OCI-LY7 (cell line): ENCODE results near the gene MYO7A. TPM values are rescaled to one million over a fixed set of nuclear protein-coding genes. Genes with fewer than 3 reads are reported as not detected.

Experiments
- BruUV-seq: library from RNA; stranded (reverse); fragments of 400-500 nt; replicated peaks from 2 replicates; lab custom pipeline; 2021; lab: Mats Ljungman, UMichigan
- CTCF ChIA-PET: fragments of 300-600 bp; sonication (Branson Sonifier 250); formaldehyde crosslinking; loops from one replicate; lab custom pipeline; 2022; ENCODE audit warnings: antibody characterized with exemption; ENCODE audit not compliant: unreplicated experiment; lab: Charles Lee
- POLR2A ChIA-PET: fragments of 300-600 bp; sonication (Branson Sonifier 250); formaldehyde crosslinking; loops from one replicate; lab custom pipeline; 2022; ENCODE audit warnings: antibody characterized with exemption; lab: Charles Lee
- DNase-seq: peaks from one replicate; pipeline ENCODE4 v3.0.0-alpha.2; 2015; ENCODE audit warnings: low spot score
- H2AFZ ChIP-seq: fragments of 200-600 bp; sonication (generic), shearing (Covaris generic); 2 replicates; pipeline ENCODE4 v1.6.1; 2014; ENCODE audit warnings: mild to moderate bottlenecking, antibody characterized with exemption, low read length, moderate library complexity
- H3K27ac ChIP-seq: fragments of 200-600 bp; sonication (generic); 2 replicates; pipeline ENCODE4 v1.5.1; 2014; ENCODE audit warnings: mixed run types, low read depth, mild to moderate bottlenecking, moderate library complexity, low read length, inconsistent platforms; ENCODE audit not compliant: poor library complexity, severe bottlenecking
- H3K36me3 ChIP-seq: fragments of 200-600 bp; sonication (generic); 2 replicates; pipeline ENCODE4 v1.6.1; 2014; ENCODE audit warnings: mild to moderate bottlenecking, antibody characterized with exemption, low read length, moderate library complexity, mixed read lengths; ENCODE audit not compliant: insufficient read depth
- H3K4me1 ChIP-seq: fragments of 200-600 bp; sonication (generic); 2 replicates; pipeline ENCODE4 v1.5.1; 2014; ENCODE audit warnings: mild to moderate bottlenecking, low read length; ENCODE audit not compliant: insufficient read depth, poor library complexity, severe bottlenecking
- H3K4me2 ChIP-seq: fragments of 200-600 bp; sonication (generic); 2 replicates; pipeline ENCODE4 v1.6.1; 2014; ENCODE audit warnings: mild to moderate bottlenecking, low read length
- H3K4me3 ChIP-seq: fragments of 200-600 bp; sonication (generic); 2 replicates; pipeline ENCODE4 v1.5.1; 2014; ENCODE audit warnings: mild to moderate bottlenecking, low read depth, low read length; ENCODE audit not compliant: poor library complexity, severe bottlenecking
- H3K79me2 ChIP-seq: fragments of 200-600 bp; sonication (generic); 2 replicates; pipeline ENCODE4 v1.6.1; 2016; ENCODE audit warnings: low read depth, mild to moderate bottlenecking, low read length, moderate library complexity, mixed read lengths; ENCODE audit not compliant: insufficient read depth
- H3K9me2 ChIP-seq: fragments of 200-600 bp; sonication (generic); 2 replicates; pipeline ENCODE4 v1.6.1; 2016; ENCODE audit warnings: mild to moderate bottlenecking, low read length, mixed read lengths; ENCODE audit not compliant: insufficient read depth
- H3K9me3 ChIP-seq: fragments of 200-600 bp; sonication (generic); 2 replicates; pipeline ENCODE4 v1.6.1; 2014; ENCODE audit warnings: mild to moderate bottlenecking, mixed run types, low read length, mixed read lengths
- H4K20me1 ChIP-seq: fragments of 200-600 bp; sonication (generic); 2 replicates; pipeline ENCODE4 v1.6.1; 2014; ENCODE audit warnings: mild to moderate bottlenecking, antibody characterized with exemption, low read length, moderate library complexity, mixed read lengths; ENCODE audit not compliant: insufficient read depth
- CTCF ChIP-seq: fragments of 200-600 bp; sonication (generic); conservative IDR thresholded peaks from 2 replicates; pipeline ENCODE4 v1.5.1; 2014; ENCODE audit warnings: mild to moderate bottlenecking, antibody characterized with exemption, low read length, moderate library complexity, mixed read lengths
- EZH2phosphoT487 ChIP-seq: fragments of 200-600 bp; sonication (generic); IDR thresholded peaks from 2 replicates; pipeline ENCODE4 v1.6.1; 2018; ENCODE audit warnings: low read depth, borderline replicate concordance, mild to moderate bottlenecking, mixed run types, antibody characterized with exemption, low read length, moderate library complexity, mixed read lengths
- intact Hi-C: fragments of 100-400 bp; cut with micrococcal nuclease; formaldehyde crosslinking; loops from one replicate; pipeline ENCODE4 v1.10.0; 2022; ENCODE audit not compliant: unreplicated experiment
- total RNA-seq, 2 experiments: library from RNA; depleted of rRNA in 1 of 2; stranded (reverse); fragments of >200 nt in 1 of 2; shearing (Covaris generic) in 1 of 2; gene quantifications; 2 replicates each; pipeline ENCODE4 v1.2.3, GENCODE V29; 2014 to 2022

Gene MYO7A
- total RNA-seq, 2 experiments from 2014 or later = not detected

DNA sequence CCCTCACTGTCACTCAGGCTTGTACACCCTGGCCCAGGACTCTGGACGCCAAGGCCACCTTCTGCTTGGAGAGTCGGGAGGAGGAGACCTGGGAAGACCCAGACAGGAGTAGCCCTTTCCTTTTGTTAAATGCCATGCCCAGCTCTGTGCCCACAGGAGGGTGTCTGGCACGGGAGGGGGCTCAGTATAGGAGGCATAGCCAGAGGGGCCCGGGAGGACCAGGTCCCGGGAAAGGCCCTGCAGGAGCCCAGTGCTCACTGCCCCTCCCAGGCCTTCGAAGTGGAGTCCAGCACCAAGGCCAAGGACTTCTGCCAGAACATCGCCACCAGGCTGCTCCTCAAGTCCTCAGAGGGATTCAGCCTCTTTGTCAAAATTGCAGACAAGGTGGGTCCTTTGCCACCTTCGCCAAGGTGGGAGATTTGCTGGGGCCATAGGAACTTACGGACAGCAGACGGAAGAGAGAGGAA, 79.0 kb downstream of the MYO7A start:
- no peak overlapping the region for H3K27ac ChIP-seq
- H3K36me3 ChIP-seq = no peaks in the 10 kb centered on the region
- no peaks in the 10 kb centered on the region for H3K9me3 ChIP-seq
- no peaks in the 10 kb centered on the region for H3K79me2 ChIP-seq
- CTCF ChIA-PET = no interaction called here
- no peak overlapping the region for H2AFZ ChIP-seq
- POLR2A ChIA-PET = no interaction called here
- no peak overlapping the region for H3K4me2 ChIP-seq
- TF ChIP-seq CTCF (no peak), EZH2phosphoT487 (no peak)
- no TSS peak for BruUV-seq
- DNase-seq = no peak
- intact Hi-C loops = no loop called here
- H3K9me2 ChIP-seq = no peaks in the 10 kb centered on the region
- no peaks in the 10 kb centered on the region for H3K4me1 ChIP-seq
- H4K20me1 ChIP-seq = no peaks in the 10 kb centered on the region
- H3K4me3 ChIP-seq = no peak overlapping the region

DNA sequence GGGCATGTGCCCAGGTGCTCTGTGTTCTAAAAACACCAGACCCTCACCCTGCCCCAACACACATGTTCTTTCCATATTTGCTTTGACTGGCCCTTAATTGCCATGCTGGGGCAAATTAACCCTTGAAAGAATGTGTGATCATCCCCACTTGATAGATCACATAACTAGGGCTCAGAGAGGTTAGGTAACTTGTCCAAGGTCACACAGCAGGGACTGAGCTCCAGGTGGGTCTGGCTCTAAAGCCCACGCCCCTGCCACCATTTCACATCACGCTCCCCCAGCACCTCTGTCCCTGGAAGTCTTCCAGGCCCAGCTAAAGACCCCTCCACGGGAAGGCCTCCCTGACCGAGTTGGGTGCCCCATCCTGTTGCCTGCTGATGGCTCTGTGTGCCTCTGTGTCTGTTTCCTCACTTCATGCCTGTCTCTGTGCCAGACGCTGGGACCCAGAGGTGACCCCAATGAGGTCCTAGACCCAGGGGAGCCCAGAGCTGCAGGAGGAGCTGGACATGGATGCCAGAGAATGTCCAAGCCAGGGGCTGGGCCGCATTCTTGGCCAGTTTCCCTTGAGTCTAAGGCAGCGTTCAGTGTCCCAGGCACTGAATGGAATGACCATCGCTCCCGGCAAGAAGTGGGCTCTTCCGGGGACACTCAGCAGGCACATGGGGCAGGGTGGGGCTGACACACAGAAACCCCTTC, 79.7 kb downstream of the MYO7A start:
- Histone ChIP-seq H3K4me2 (no peak overlapping the region), H3K27ac (no peak overlapping the region), H3K9me2 (no peaks in the 10 kb centered on the region), H3K4me1 (no peaks in the 10 kb centered on the region), H3K9me3 (no peaks in the 10 kb centered on the region), H4K20me1 (no peaks in the 10 kb centered on the region), H3K79me2 (no peaks in the 10 kb centered on the region), H3K36me3 (no peaks in the 10 kb centered on the region), H3K4me3 (no peak overlapping the region), H2AFZ (no peak overlapping the region)
- DNase-seq = no peak
- TF ChIP-seq EZH2phosphoT487 (no peak), CTCF (no peak)
- ChIA-PET CTCF (no interaction called here), POLR2A (no interaction called here)
- intact Hi-C loops = no loop called here
- no TSS peak for BruUV-seq

GRCh38 chr11:77208535-77208934, 80.5 kb downstream of the MYO7A start:
- no peaks in the 10 kb centered on the region for H3K36me3 ChIP-seq
- no peaks in the 10 kb centered on the region for H3K9me2 ChIP-seq
- no peak overlapping the region for H3K4me3 ChIP-seq
- H3K4me1 ChIP-seq = no peaks in the 10 kb centered on the region
- no TSS peak for BruUV-seq
- no peak for DNase-seq
- intact Hi-C loops = no loop called here
- no peak overlapping the region for H3K4me2 ChIP-seq
- H3K27ac ChIP-seq = no peak overlapping the region
- no peaks in the 10 kb centered on the region for H3K79me2 ChIP-seq
- no peaks in the 10 kb centered on the region for H3K9me3 ChIP-seq
- TF ChIP-seq EZH2phosphoT487 (no peak), CTCF (no peak)
- ChIA-PET CTCF (no interaction called here), POLR2A (no interaction called here)
- no peak overlapping the region for H2AFZ ChIP-seq
- H4K20me1 ChIP-seq = no peaks in the 10 kb centered on the region
